Stimulated activated CD8-positive, alpha-beta memory T cell treated with anti-CD3 and anti-CD28 coated beads, Interleukin-15, amount 100 ng/mL, for 4 hours (primary cell): ENCODE data around the gene TEAD3.
A peak's percentile ranks its signal among the peaks of the same experiment; 100 is the strongest.

Experiments
- DNase-seq, 2 donors: peaks; one replicate each; pipeline ENCODE4 v3.0.0-alpha.2; 2020; ENCODE audit warnings: low read depth in 2 of 2

TEAD3 gene

GRCh38 chr6:35475573-35475972 lies 21.3 kb downstream of the TEAD3 start:
- DNase-seq = no peak

GRCh38 chr6:35474942-35475570 lies 21.8 kb downstream of the TEAD3 start:
- DNase-seq = no peak

GRCh38 chr6:35474131-35474941 lies 22.5 kb downstream of the TEAD3 start:
- DNase-seq = no peak

- DNase-seq = no peak
These were observed 23.1 kb downstream of the TEAD3 start for GRCh38 chr6:35473850-35474130.

GRCh38 chr6:35473075-35473849 lies 23.6 kb downstream of the TEAD3 start:
- DNase-seq = no peak

GRCh38 chr6:35471836-35472345 lies 25.0 kb downstream of the TEAD3 start:
- no peak for DNase-seq

- DNase-seq = no peak
These were observed 26.2 kb downstream of the TEAD3 start for GRCh38 chr6:35470663-35471120.

GRCh38 chr6:35469751-35470662 lies 26.9 kb downstream of the TEAD3 start:
- DNase-seq = no peak

GRCh38 chr6:35468980-35469750 lies 27.7 kb downstream of the TEAD3 start:
- peak in 1 of 2 donors; percentile 23 for DNase-seq

GRCh38 chr6:35468181-35468979 lies 28.5 kb downstream of the TEAD3 start, which contains the start of gene RPL10A:
Gene RPL10A, plus strand, starts transcription at chr6:35468401. Its CDS starts 34 bp downstream, at chr6:35468435.
- peak; percentile 89 to 94 for DNase-seq

- no peak for DNase-seq
These were observed 31.2 kb downstream of the TEAD3 start for GRCh38 chr6:35465646-35466045.

GRCh38 chr6:35463292-35463691 lies 33.6 kb downstream of the TEAD3 start:
- DNase-seq = no peak

GRCh38 chr6:35461270-35461669 lies 35.6 kb downstream of the TEAD3 start:
- no peak for DNase-seq

GRCh38 chr6:35457907-35458306 lies 39.0 kb downstream of the TEAD3 start:
- DNase-seq = no peak

GRCh38 chr6:35454391-35455110 lies 42.3 kb downstream of the TEAD3 start:
- no peak for DNase-seq

- no peak for DNase-seq
These were observed 43.6 kb downstream of the TEAD3 start for GRCh38 chr6:35453236-35453635.

GRCh38 chr6:35452183-35453090 lies 44.4 kb downstream of the TEAD3 start, which contains the start of gene FANCE:
Gene FANCE, plus strand, starts transcription at chr6:35452338. Its CDS starts 208 bp downstream, at chr6:35452546.
- DNase-seq = peak; percentile 78 to 80
